ENCODE results near the gene GID8.

Gene GID8

GRCh38 chr20:62979310-62979709 lies 41.4 kb downstream of the GID8 start:
- DNase-seq (ENCODE audit: low read depth, low spot score) = no peak
- no peak overlapping the region for H3K27ac ChIP-seq

DNA sequence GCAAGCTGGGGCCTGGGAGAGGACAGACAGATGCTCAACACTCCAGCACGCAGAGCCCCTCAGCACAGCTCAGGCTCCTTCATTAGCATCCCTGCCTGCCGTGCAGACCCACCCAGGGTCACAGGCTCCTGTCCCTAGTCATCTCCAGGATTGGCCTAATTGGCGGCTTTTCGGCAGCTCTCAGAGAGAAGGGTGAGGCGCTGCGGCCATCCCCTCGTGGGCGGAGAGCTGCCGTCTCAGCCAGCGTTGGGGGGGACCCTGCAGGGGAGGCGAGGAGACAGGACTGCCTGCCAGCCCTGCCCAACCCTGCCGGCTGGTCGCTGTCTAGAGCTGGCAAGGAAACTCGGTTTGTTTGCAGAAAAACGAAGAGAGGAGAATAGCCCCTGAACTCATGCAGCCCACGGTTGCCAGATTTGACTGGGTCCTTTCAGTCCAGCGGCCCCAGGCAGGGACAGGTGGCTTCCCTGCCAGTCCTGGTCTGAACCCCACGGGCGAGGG lies 42.0 kb downstream of the GID8 start:
- no peak for DNase-seq (ENCODE audit: low read depth, low spot score)
- no peak overlapping the region for H3K27ac ChIP-seq

- H3K27ac ChIP-seq = no peak overlapping the region
- no peak for DNase-seq (ENCODE audit: low read depth, low spot score)
Measured at GRCh38 chr20:62980380-62980960, 42.5 kb downstream of the GID8 start.

DNA sequence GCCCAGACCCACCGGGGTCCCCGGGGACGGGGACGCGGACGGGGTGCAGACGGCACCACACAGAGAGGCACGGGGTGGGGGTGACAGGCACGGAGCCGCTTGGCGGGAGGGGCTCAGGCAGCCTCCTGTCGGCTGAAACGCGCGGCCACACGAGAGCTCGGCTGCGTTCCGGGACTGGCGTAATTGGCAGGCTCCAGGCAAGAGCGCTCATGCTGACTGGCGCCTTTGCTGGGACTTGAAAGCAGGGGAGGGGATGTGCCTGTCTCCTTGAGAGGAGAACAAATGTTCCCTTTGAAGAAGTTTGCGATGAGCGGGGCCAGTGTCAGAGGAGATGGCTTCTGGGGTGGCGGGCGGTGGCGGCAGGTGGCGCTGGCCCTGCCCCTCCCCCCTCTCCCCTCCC lies 43.0 kb downstream of the GID8 start:
- H3K27ac ChIP-seq = no peak overlapping the region
- no peak for DNase-seq (ENCODE audit: low read depth, low spot score)

- no peak overlapping the region for H3K27ac ChIP-seq
- no peak for DNase-seq (ENCODE audit: low read depth, low spot score)
Measured at GRCh38 chr20:62982124-62983075, 44.5 kb downstream of the GID8 start.

DNA sequence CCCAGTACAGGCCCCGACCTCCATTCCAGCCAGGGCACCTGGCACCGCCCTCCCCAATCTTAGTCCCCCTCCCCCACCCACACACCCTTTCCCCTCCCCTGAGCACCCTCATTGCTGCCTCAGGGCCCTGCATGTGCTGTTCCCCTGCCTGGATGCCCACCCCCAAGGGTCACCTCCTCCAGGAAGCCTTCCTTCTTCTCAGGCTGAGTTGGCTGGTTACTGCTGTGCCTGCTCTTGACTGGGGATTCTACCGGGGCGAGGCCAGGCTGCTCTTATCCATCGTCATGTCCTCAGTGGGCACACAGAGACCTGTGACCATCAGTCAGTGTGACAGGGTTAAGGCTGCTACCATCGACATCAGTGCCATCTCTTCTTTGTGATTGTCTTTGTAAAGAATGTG lies 45.3 kb downstream of the GID8 start:
- no peak for DNase-seq (ENCODE audit: low read depth, low spot score)
- no peak overlapping the region for H3K27ac ChIP-seq

DNA sequence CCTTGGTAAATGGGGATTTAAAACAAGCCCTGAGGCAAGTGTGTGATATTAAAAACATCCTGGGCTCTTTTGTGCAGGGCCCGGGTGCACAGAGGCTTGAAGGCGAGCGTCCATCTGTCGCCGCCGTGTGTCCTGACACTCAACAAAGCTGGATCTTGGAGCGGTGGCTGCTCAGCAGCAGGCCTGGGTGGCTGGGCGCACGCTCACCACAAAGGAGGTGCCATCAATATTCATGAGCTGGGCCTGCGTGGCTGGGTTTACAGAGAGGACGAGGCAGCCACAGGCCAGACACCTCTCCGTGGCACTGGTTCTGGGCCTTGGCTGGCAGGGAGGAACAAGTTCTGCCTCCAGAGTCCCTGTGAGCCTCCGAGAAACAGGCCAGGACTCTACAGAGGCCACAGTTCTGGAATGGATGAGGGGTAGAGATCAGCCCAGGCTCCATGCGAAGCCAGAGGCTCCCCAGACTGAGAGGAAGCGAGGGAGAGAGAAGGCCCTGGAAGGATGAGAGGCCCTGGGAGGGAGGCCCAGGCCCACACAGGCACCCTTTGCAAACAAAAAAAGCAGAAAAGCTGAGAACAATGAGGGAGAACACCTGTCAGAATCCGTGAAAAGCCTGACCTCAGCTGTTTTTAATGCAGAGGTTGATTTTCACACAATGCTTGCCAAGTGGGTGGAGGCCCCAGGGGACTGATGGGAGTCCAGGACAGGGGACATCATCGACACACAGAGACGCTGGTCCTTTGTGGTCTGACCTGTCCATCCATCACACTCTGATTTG lies 46.9 kb downstream of the GID8 start:
- no peak for DNase-seq (ENCODE audit: low read depth, low spot score)
- H3K27ac ChIP-seq = no peak overlapping the region

DNA sequence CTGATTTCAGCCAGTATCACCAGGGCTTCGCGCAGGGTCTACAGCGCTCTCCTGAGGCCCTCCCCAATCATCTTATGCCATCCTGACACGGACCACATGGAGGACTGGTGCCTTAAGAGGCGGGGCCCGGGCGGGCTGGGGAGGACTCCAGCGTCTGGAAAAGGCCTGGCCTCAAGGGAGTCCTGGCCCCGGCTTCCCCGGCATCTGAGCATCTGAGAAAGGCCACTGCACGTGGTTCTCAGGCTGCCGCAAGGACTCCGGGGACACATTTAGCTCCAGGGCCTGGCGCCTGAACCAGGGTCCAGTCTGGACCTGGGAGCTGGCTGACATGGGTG lies 47.5 kb downstream of the GID8 start:
- DNase-seq (ENCODE audit: low read depth, low spot score) = no peak

GRCh38 chr20:62986257-62986800 lies 48.4 kb downstream of the GID8 start:
- H3K27ac ChIP-seq = no peak overlapping the region

More for the DNA sequence above, 47.5 kb downstream of the GID8 start:
- no peak overlapping the region for H3K27ac ChIP-seq

DNA sequence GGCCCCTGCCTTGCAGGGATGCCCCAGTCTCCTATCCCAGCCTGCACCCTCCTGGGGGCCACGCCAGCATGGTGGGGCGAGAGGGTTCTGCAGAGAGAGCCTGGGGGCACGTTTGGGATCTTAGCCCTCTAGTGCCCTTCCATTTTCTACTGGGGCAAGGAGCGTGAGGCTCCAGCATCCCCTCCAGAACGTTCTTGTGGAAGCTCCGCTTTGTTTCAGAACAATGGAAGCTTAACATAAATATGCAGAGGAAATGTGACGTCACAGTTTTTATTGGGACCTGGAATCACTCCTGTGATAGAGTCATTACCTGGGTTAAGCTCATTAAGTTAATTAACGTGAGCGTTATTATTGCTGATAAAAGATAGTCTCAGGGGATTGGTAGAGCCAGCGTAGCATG lies 49.2 kb downstream of the GID8 start:
- DNase-seq (ENCODE audit: low read depth, low spot score) = no peak
- no peak overlapping the region for H3K27ac ChIP-seq

More at GRCh38 chr20:62986257-62986800, 48.4 kb downstream of the GID8 start:
- DNase-seq (ENCODE audit: low read depth, low spot score) = no peak

DNA sequence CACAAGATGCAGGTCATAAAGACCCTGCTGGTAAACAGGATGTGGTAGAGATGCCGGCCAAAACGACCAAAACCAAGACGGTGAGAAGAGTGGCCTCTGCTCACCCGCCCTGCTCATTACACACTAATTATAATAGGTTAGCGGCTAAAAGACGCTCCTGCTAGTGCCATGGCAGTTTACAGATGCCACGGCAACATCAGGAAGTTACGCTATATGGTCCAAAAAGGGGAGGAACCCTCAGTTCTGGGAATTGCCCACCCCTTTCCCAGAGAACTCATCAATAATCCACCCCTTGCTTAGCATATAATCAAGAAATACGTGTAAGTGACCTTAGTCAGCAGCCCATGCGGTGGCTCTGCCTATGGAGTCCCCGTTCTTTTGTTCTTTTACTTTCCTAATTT lies 51.3 kb downstream of the GID8 start:
- no peak for DNase-seq (ENCODE audit: low read depth, low spot score)
- no peak overlapping the region for H3K27ac ChIP-seq

- no peak overlapping the region for H3K27ac ChIP-seq
Measured at GRCh38 chr20:62990306-62990825, 52.4 kb downstream of the GID8 start.

GRCh38 chr20:62991196-62991807 lies 53.4 kb downstream of the GID8 start:
- no peak for DNase-seq (ENCODE audit: low read depth, low spot score)
- H3K27ac ChIP-seq = no peak overlapping the region

More at GRCh38 chr20:62990306-62990825, 52.4 kb downstream of the GID8 start:
- no peak for DNase-seq (ENCODE audit: low read depth, low spot score)

DNA sequence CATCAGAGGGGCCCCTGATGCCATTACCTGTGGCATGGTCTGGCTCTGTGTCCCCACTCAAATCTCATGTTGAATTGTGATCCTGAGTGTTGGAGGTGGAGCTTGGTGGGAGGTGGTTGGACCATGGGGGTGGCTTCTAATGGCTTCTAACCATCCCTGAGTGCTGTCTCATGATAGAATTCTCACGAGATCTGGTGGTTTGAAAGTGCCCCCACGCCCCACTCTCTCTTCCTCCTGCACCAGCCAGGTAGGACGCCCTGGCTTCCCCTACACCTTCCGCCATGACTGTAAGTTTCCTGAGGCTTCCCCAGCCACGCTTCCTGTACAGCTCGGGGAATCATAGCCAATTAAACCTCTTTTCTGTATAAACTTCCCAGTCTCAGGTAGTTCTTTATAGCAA lies 53.9 kb downstream of the GID8 start:
- DNase-seq (ENCODE audit: low read depth, low spot score) = no peak
- H3K27ac ChIP-seq = no peak overlapping the region

DNA sequence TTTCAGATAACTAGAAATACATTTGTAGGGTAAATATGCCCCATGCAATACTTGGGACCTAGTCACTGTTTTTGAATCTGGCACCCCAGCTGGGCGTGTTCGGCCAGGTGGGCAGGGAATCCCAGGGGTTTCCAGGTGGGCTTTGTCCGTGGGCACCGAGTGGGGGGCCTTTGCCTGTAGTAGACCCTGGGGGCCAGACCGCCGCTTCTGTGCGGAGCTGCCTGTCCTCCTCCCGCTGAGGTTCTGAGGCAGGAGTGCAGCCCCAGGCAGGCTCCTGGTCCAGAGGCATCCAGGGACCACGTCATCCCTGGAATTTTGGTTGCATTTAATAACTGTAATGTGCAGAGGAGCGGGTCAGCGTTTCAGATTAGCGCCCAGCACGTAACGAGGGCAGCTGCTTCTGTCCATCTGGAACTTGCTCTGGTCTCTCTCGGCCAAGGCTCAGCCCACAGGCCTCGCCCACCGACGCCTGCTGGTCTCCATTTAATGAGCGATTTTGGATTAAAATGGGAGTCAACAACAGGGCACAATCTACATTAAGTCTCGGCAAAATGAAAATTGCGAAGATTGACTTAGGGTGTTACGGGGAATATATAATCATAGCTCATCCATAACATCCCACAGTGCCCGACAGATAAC lies 56.0 kb downstream of the GID8 start:
- H3K27ac ChIP-seq = no peak overlapping the region
- no peak for DNase-seq (ENCODE audit: low read depth, low spot score)

- no peak overlapping the region for H3K27ac ChIP-seq
- no peak for DNase-seq (ENCODE audit: low read depth, low spot score)
Measured at GRCh38 chr20:62994869-62995281, 56.9 kb downstream of the GID8 start.

DNA sequence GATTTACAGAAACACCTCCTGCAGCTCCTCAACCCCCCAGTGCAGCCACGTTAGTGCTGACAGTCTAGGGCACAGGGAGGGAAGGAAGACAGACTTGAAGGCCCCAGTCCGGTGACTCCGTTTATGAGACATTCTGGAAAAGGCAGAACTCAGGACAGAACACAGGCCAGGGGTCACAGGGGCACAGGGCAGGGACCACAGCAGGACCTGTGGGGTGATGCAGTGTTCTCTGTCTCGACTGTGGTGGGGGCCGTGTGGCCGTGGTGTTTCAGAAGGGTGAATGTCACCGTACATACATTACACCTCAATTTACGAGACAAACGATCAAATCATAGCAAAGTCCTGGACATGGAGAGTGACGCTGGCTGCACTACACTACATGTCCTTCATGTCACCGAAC lies 57.5 kb downstream of the GID8 start:
- no peak overlapping the region for H3K27ac ChIP-seq

GRCh38 chr20:62995898-62996595 lies 58.1 kb downstream of the GID8 start:
- no peak for DNase-seq (ENCODE audit: low read depth, low spot score)
- H3K27ac ChIP-seq = no peak overlapping the region

More for the DNA sequence above, 57.5 kb downstream of the GID8 start:
- no peak for DNase-seq (ENCODE audit: low read depth, low spot score)

DNA sequence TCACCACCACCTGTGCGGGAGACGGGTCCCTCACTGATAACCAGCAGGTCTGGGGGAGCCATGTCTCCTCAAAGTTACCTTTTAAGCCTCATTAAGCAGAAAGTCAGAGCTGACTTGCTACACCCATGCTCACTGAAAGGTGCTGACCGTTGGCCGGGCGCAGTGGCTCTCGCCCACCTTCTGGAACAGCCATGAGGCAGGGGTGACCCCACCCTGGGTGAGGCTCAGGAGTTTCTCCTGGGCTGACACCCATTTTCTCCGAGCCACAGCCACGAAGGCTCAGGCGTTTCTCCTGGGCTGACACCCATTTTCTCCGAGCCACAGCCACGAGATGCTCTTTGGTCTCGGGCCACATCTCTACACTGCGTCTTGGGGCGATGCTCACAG lies 58.6 kb downstream of the GID8 start:
- DNase-seq (ENCODE audit: low read depth, low spot score) = no peak
- H3K27ac ChIP-seq = no peak overlapping the region
